Measurements from ENCODE around the gene PDE4D.

- TF ChIP-seq MTA3 (IDR thresholded peaks at IDR 0.05; ENCODE audit: borderline replicate concordance, low read length) = no peak
- no peak for TF ChIP-seq USF2 (IDR thresholded peaks at IDR 0.05; ENCODE audit: borderline replicate concordance, low read depth, low read length)
- no peak for TF ChIP-seq CTCF (IDR thresholded peaks at IDR 0.05 in 2 of 3, conservative IDR thresholded peaks at IDR 0.05 in 1 of 3; ENCODE audit: control insufficient read depth in 2 of 3, extremely low read depth in 1 of 3, insufficient read depth in 1 of 3, low read depth in 3 of 3, low read length in 3 of 3)
- no peak for TF ChIP-seq MYC (IDR thresholded peaks at IDR 0.05; ENCODE audit: insufficient read depth, insufficient read length, insufficient replicate concordance, low read length, severe bottlenecking)
- no peak for TF ChIP-seq RAD21 (IDR thresholded peaks at IDR 0.05; ENCODE audit: insufficient read depth, low read depth, low read length)
- TF ChIP-seq TAF1 (IDR thresholded peaks at IDR 0.05; ENCODE audit: borderline replicate concordance, low read depth, low read length) = no peak
- no peak for TF ChIP-seq YY1 (IDR thresholded peaks at IDR 0.05; ENCODE audit: low read depth, low read length)
- TF ChIP-seq POLR2AphosphoS2 (IDR thresholded peaks at IDR 0.05; ENCODE audit: low read depth, low read length) = no peak
Measured at GRCh38 chr5:59296317-59297264, 596.9 kb downstream of the PDE4D start.

All from GM12878 (cell line).